ENCODE results near the gene HMMR. TPM values are rescaled to one million over a fixed set of nuclear protein-coding genes. Genes with fewer than 3 reads are reported as not detected.
"Not testable (repeated sequence)": the region's sequence is repeated elsewhere in the genome, so short reads cannot be mapped to it uniquely, and the experiment has no call there.

HMMR gene
- polyA plus RNA-seq, 6 donors from 2014 or later: 0.38 to 1.3 (median 0.92) TPM; not detected in 1

DNA sequence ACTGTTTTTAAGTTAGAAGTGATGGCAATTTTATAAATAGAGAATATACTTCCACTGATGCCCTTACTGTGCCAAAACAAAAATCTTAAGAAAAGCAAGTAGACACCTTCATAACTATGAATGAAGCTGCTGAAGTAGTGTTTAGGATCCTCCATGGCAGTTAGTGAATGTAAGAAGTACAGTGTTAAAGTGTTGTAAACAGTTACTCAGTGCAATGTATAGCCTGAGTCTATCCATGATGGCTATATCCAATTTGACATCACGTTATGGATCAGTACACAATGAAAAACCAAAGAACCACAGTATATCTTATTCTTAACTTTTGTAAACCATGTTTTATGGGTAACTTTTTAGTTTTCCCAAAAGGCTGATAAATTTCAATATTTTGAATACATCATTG is 15.9 kb upstream of the HMMR start:
- H3K4me1 Mint-ChIP-seq: peaks cover 0 to 4% (median 3%) of the 10 kb centered on the region in 3 donors
- H3K9me3 Mint-ChIP-seq: no peaks in the 10 kb centered on the region
- no peak overlapping the region for H3K4me3 Mint-ChIP-seq
- peaks cover 0 to 6% of the 10 kb centered on the region in 2 donors for H3K36me3 Mint-ChIP-seq
- ATAC-seq (ENCODE audit: low read depth in 2 of 2) (no peak), DNase-seq (no peak)
- no peak overlapping the region for H3K27ac Mint-ChIP-seq
- H3K27me3 Mint-ChIP-seq: no peaks in the 10 kb centered on the region

GRCh38 chr5:163445345-163445744 is 15.1 kb upstream of the HMMR start:
- Mint-ChIP-seq H3K4me3 (no peak overlapping the region), H3K27me3 (no peaks in the 10 kb centered on the region), H3K9me3 (no peaks in the 10 kb centered on the region), H3K36me3 (peaks cover 0 to 6% of the 10 kb centered on the region in 2 donors), H3K4me1 (peaks cover 0 to 1% (median 0%) of the 10 kb centered on the region in 3 donors), H3K27ac (no peak overlapping the region)
- DNase-seq: no peak
- no peak for ATAC-seq (ENCODE audit: low read depth in 2 of 2)

DNA sequence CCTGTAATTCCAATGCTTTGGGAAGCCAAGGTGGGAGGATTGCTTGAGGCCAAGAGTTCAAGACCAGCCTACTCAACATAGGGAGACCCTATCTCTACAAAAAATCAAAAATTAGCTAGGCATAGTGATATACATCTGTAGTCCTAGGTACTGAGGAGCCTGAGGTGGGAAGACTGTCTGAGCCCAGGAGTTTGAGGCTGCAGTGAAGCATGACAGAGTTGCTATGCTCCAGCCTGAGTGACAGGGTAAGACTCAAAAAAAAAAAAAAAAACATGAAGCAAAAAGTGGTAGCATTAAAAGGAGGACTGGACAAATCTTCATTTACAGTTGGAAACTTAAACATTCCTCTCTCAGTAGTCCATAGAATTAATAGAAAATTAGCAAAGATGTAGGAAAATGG is 13.2 kb upstream of the HMMR start:
- H3K27me3 Mint-ChIP-seq: no peaks in the 10 kb centered on the region
- no peaks in the 10 kb centered on the region for H3K4me1 Mint-ChIP-seq
- H3K4me3 Mint-ChIP-seq: no peak overlapping the region
- DNase-seq (no peak), ATAC-seq (ENCODE audit: low read depth in 2 of 2) (no peak)
- H3K36me3 Mint-ChIP-seq: peaks cover 0 to 7% of the 10 kb centered on the region in 2 donors
- no peaks in the 10 kb centered on the region for H3K9me3 Mint-ChIP-seq
- peak overlapping the region in 2 of 6 donors; percentile 54 to 86 for H3K27ac Mint-ChIP-seq

- H3K27me3 Mint-ChIP-seq: no peaks in the 10 kb centered on the region
- H3K9me3 Mint-ChIP-seq: no peaks in the 10 kb centered on the region
- no peaks in the 10 kb centered on the region for H3K4me1 Mint-ChIP-seq
- peaks cover 0 to 5% of the 10 kb centered on the region in 2 donors for H3K36me3 Mint-ChIP-seq
- ATAC-seq (ENCODE audit: low read depth in 2 of 2) (no peak), DNase-seq (no peak)
- no peak overlapping the region for H3K27ac Mint-ChIP-seq
- no peak overlapping the region for H3K4me3 Mint-ChIP-seq
Observed at GRCh38 chr5:163447875-163448274, 12.6 kb upstream of the HMMR start.

DNA sequence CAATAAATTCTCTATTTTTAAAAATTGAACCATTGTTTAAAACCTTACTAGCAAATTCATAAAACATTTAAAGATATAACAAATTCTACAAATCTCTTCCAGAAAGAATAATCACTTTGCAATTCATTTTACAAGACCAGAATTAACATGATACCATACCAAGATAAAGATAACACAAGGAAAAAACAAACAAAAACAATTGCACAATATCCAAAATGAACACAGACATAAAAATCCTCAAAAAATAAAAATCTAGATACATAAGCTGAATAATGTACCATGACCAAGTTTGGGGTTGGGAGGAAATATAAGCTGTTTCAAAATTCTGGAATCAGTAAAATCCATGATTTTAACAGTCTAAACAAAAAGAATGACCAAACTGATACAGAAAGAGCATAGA is 11.9 kb upstream of the HMMR start:
- H3K27me3 Mint-ChIP-seq: no peaks in the 10 kb centered on the region
- no peak for DNase-seq
- peak overlapping the region in 2 of 6 donors; percentile 47 to 62 for H3K27ac Mint-ChIP-seq
- H3K9me3 Mint-ChIP-seq: no peaks in the 10 kb centered on the region
- no peaks in the 10 kb centered on the region for H3K4me1 Mint-ChIP-seq
- no peak for ATAC-seq (ENCODE audit: low read depth in 2 of 2)
- peaks cover 0 to 5% of the 10 kb centered on the region in 2 donors for H3K36me3 Mint-ChIP-seq
- no peak overlapping the region for H3K4me3 Mint-ChIP-seq

GRCh38 chr5:163451489-163451888 is 8.9 kb upstream of the HMMR start:
- Mint-ChIP-seq H3K27me3 (no peaks in the 10 kb centered on the region), H3K4me3 (no peak overlapping the region), H3K36me3 (peaks cover 15 to 19% of the 10 kb centered on the region in 2 donors), H3K4me1 (peaks cover 0 to 5% (median 3%) of the 10 kb centered on the region in 3 donors), H3K9me3 (no peaks in the 10 kb centered on the region), H3K27ac (peak overlapping the region in 1 of 6 donors; percentile 42)
- no peak for ATAC-seq (ENCODE audit: low read depth in 2 of 2)
- no peak for DNase-seq

DNA sequence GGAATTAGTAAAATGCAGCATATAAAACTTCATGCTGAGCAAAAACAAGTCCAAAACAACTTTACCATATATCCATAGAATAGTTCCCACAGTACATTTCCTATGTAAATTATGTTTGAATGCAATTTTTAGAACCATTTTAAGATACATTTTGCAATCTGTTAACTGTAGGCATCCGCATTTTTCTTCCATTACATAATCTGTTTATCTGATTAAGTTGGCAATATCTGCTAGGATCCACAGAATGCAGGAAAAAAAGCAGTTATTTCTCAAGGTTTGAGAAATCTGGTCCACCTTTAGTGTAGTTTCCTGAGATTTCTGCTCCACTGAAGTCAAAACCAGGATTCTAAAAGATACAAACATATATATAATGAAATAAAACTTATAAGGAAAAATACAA is 6.7 kb upstream of the HMMR start:
- H3K27ac Mint-ChIP-seq: no peak overlapping the region
- DNase-seq (no peak), ATAC-seq (ENCODE audit: low read depth in 2 of 2) (no peak)
- H3K27me3 Mint-ChIP-seq: no peaks in the 10 kb centered on the region
- peaks cover 0 to 9% (median 9%) of the 10 kb centered on the region in 3 donors for H3K4me1 Mint-ChIP-seq
- no peak overlapping the region for H3K4me3 Mint-ChIP-seq
- peaks cover 15 to 19% of the 10 kb centered on the region in 2 donors for H3K36me3 Mint-ChIP-seq
- no peaks in the 10 kb centered on the region for H3K9me3 Mint-ChIP-seq

DNA sequence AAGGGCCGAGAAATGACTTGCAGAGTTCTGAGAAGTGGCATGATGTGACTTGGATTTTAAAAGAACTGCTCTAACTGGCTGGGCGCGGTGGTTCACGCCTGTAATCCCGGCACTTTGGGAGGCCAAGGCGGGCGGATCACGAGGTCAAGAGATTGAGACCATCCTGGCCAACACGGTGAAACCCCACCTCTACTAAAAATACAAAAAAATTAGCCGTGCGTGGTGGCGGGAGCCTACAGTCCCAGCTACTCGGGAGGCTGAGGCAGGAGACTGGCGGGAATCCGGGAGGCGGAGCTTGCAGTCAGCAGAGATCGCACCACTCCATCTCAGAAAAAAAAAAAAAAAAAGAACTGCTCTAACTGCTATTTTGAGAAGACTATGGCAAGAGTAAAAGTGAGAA is 5.0 kb upstream of the HMMR start:
- not testable (repeated sequence) for DNase-seq; H3K27me3 Mint-ChIP-seq; H3K27ac Mint-ChIP-seq; ATAC-seq (ENCODE audit: low read depth in 2 of 2); H3K9me3 Mint-ChIP-seq
- H3K4me3 Mint-ChIP-seq: peak overlapping the region in 1 of 8 donors; percentile 56
- peaks cover 14 to 19% (median 17%) of the 10 kb centered on the region in 3 donors for H3K4me1 Mint-ChIP-seq
- H3K36me3 Mint-ChIP-seq: peaks cover 15 to 19% of the 10 kb centered on the region in 2 donors

DNA sequence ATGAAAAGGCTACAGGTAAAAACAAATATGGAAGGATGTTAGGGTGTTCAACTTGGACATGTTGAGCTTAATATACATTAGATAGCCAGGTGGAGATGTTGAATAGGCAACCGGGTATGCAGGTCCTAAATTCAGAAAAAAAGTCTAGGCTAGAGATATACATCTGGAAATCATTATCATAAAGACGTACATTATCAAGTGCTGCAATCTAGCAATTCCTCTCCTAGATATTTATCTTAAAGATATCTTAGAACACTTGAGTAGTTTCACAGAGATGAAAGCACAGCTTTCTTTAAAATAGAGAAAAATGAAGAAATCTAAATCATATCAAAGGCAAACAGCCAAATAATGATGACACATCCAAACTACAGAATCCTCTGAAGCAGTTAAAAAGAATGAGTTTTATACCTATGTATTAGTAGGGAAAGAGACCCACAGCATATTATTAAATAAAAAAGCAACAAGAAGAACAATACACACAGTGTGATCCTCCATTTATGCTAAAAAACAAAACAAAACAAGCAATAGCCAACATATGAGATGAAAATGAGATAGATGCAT is 4.3 kb upstream of the HMMR start:
- H3K27me3 Mint-ChIP-seq: no peaks in the 10 kb centered on the region
- H3K4me3 Mint-ChIP-seq: peak overlapping the region in 1 of 8 donors; percentile 36
- DNase-seq: no peak
- H3K36me3 Mint-ChIP-seq: peaks cover 15 to 19% of the 10 kb centered on the region in 2 donors
- ATAC-seq (ENCODE audit: low read depth in 2 of 2): no peak
- no peaks in the 10 kb centered on the region for H3K9me3 Mint-ChIP-seq
- H3K4me1 Mint-ChIP-seq: peaks cover 14 to 25% (median 22%) of the 10 kb centered on the region in 3 donors
- H3K27ac Mint-ChIP-seq: no peak overlapping the region

DNA sequence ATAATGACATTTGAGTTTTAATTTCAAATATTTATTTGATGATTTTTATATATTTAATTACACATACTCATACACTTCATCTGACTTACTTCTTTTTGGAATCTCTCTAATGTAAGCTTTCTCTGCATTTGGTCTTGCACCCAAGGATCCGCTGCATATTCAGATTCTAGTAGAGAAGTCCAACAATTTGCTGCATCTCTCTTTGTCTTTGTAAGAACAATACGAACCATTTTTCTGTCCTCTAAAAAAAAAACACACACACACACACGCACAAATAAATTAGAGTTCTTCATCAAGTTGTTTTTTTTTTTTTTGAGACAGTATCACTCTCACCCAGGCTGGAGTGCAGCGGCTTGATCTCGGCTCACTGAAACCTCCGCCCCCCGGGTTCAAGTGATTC is 3.6 kb upstream of the HMMR start:
- Mint-ChIP-seq H3K36me3 (peaks cover 15 to 18% of the 10 kb centered on the region in 2 donors), H3K9me3 (no peaks in the 10 kb centered on the region), H3K27me3 (no peaks in the 10 kb centered on the region), H3K4me1 (peaks cover 19 to 32% (median 24%) of the 10 kb centered on the region in 3 donors), H3K27ac (no peak overlapping the region), H3K4me3 (peak overlapping the region in 1 of 8 donors; percentile 41)
- ATAC-seq (ENCODE audit: low read depth in 2 of 2) (no peak), DNase-seq (no peak)

- Mint-ChIP-seq H3K4me3 (peak overlapping the region; percentile 93 to 99 (median 98)), H3K4me1 (peaks cover 19 to 32% (median 25%) of the 10 kb centered on the region in 3 donors), H3K36me3 (peaks cover 14 to 15% of the 10 kb centered on the region in 2 donors), H3K9me3 (no peaks in the 10 kb centered on the region), H3K27me3 (no peaks in the 10 kb centered on the region), H3K27ac (peak overlapping the region; percentile 97 to 99 (median 99))
- no peak for DNase-seq
- ATAC-seq (ENCODE audit: low read depth in 2 of 2): no peak
Observed at GRCh38 chr5:163458778-163459385, 1.6 kb upstream of the HMMR start.

DNA sequence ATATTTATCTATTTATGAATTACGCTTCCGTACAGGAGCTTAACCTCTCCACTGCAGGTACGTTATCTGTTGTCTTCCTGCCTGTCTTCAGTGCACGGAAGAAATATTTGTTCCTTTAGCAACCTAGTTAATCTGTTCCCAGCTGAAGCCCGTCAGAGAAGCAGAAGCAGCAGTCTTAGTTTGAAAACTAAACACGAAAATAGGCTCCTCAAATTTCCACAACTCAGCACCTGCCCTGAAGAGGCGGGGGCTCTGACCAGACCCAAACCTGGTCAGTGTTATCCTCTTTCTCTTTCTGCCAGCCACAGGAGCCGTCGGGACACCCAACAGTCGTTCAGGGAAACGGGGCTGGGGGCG is 992 bp upstream of the HMMR start:
- DNase-seq (no peak), ATAC-seq (ENCODE audit: low read depth in 2 of 2) (no peak)
- no peaks in the 10 kb centered on the region for H3K27me3 Mint-ChIP-seq
- H3K4me3 Mint-ChIP-seq: peak overlapping the region; percentile 93 to 99 (median 98)
- peaks cover 19 to 32% (median 25%) of the 10 kb centered on the region in 3 donors for H3K4me1 Mint-ChIP-seq
- peak overlapping the region; percentile 97 to 99 (median 99) for H3K27ac Mint-ChIP-seq
- no peaks in the 10 kb centered on the region for H3K9me3 Mint-ChIP-seq
- peaks cover 14 to 15% of the 10 kb centered on the region in 2 donors for H3K36me3 Mint-ChIP-seq

DNA sequence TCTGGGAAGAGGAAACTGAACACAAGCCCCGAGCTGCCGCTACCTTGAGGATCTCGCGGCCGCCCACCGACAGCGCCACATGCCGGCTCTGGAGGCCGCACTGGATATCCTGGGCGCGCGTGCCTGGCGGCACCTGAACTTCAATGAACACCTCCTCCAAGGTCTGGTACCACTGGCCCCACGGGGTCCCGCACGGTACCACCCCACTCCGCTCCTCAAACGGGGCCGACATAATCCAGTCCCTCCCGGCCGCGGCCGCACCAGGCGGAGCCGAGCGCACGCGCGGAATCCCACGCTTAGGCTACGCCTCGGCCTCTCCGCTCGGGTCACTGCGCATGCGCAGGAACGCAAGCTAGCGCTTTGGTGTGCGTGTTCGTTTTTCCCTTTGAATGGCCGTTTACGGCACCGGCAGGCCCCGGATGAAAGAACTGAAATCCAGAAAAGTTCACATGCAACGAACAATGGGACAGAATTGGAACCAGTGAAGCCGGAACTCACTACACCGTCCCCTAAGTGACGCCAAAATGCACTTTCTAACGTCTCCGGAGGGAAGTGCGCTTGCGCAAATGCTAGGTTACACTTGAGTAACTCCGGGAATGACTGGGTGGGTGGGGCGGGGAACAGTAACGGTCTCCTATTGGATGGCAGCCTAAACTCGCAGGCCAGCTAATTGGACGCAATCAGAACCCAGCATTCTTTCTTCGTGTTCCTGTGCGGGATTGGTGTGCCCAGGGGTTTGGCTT is 442 bp upstream of the HMMR start, which contains the start of gene NUDCD2:
Gene NUDCD2, minus strand, starts transcription at position 284 of the 743 bp plus-strand sequence. Its CDS starts 52 bp downstream, at position 232.
- H3K36me3 Mint-ChIP-seq: peaks cover 8 to 11% of the 10 kb centered on the region in 2 donors
- ATAC-seq (ENCODE audit: low read depth in 2 of 2) (peak; percentile 79 to 82), DNase-seq (peak; percentile 96)
- peak within 1 kb of the TSS; percentile 93 to 99 (median 98) for H3K4me3 Mint-ChIP-seq
- H3K4me1 Mint-ChIP-seq: peaks cover 19 to 29% (median 25%) of the 10 kb centered on the region in 3 donors
- H3K27ac Mint-ChIP-seq: peak within 1 kb of the TSS; percentile 97 to 99 (median 99)
- H3K27me3 Mint-ChIP-seq: no peaks in the 10 kb centered on the region
- H3K9me3 Mint-ChIP-seq: no peaks in the 10 kb centered on the region

All from naive B cell (primary cell).